ENCODE measurements around the gene SH2B3.

Gene SH2B3

GRCh38 chr12:111428081-111428727, 22.5 kb downstream of the SH2B3 start:
- no peak for DNase-seq (ENCODE audit: low read depth)

- DNase-seq (ENCODE audit: low read depth): no peak
Measured at GRCh38 chr12:111428728-111429175, 23.0 kb downstream of the SH2B3 start.

DNA sequence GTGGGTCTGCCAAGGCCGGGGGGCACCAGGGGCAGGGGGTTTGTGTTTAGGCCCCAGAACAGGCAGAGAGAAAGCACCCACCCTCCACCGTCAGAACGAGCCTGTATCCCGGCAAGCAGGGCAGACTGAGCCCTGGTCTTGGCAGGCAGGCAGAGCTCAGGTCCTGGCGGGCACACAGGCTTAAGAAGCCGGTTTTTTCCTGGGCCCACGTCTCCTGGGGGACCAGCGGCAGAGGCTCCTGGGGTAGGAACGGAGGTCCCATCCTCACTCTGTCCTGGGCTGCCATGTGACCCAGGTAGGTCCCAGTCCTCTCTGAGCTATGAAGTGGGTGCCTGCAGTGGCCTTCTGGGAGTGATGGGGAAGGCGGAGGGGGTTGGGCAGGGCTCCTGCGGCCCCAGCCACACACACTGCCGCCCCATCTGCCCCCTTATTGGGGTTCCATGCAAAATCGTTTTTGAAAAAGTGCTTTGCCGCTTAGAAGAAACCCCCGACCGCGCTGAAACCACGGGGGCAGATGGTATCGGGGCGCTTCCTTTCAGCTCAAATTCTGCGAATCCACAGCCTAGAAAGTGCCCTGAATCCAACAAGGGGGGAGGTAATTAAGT, 24.2 kb downstream of the SH2B3 start:
- no peak for DNase-seq (ENCODE audit: low read depth)

GRCh38 chr12:111430433-111431353, 25.0 kb downstream of the SH2B3 start:
- DNase-seq (ENCODE audit: low read depth): no peak

GRCh38 chr12:111431772-111432171, 26.0 kb downstream of the SH2B3 start:
- no peak for DNase-seq (ENCODE audit: low read depth)

DNA sequence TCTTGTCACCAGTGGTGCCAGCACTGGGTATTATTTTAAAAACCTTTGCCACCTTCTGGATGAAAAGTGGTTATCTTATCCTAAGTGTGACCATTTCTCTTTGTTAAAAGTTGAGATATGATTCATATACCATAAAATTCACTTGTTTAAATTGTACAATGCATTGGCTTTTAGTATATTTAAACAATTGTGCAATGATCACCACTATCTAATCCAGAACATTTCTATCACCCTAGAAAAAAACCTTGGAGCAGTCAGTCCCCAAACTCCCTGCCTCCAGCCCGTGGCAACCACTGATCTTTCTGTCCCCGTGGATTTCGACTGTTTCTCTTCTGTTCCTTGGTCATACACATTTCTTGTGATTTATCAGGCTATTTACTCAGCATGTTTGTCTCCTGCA, 28.3 kb downstream of the SH2B3 start:
- no peak for DNase-seq (ENCODE audit: low read depth)

DNA sequence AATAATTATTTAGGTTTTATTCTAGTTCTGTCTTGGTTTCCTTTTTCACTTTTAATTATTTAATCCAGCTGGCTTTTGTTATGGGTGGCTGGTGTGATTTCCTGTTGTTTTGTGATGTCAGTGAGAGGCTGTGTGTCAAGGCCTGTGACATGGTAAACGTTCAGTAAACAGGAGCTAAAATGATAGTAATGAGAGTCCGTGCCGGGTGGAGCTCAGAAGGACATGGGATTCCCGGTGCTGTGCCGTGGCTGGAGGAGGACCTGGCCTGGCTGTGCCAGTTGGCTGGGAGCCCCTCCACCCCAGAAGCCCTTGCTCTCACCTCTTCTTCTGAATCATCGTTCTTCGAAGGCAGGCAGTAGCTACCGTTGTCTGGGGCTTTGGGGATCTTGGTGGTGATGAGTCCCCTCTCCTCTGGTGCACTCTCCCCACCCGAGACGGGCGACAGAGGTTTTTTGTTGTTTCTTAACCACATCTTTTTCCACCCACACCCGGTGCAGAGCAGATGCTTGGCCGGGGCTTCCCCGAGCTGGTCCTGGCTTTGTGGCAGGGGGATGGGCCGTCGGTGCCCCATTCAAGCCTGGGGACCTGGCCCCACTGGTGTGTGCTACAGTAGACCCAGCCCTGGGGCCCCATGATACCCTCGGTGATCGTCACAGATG, 29.1 kb downstream of the SH2B3 start:
- peak; percentile 37 for DNase-seq (ENCODE audit: low read depth)

- no peak for DNase-seq (ENCODE audit: low read depth)
Measured at GRCh38 chr12:111435661-111436201, 30.0 kb downstream of the SH2B3 start.

DNA sequence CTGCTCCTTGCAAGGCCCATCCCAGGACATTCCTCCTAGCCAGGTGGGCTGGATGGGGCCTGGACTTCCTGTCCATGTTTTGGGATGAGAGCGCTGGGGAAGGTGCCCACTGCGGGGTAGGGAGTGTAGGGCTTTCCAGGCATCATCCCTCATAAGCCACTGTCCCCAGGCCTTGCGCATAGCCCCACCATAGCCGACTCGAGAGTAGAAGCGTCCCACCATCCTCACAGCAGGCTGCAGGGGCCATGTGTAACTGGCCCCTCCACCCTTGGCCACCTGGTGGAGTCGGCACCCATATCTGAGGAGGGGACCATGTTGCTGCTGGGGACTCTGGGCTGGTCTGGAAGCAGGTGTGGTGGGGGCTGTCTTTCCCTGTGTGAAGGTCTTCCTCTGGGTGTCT, 30.5 kb downstream of the SH2B3 start:
- no peak for DNase-seq (ENCODE audit: low read depth)

- DNase-seq (ENCODE audit: low read depth): no peak
Measured at GRCh38 chr12:111436811-111437210, 31.1 kb downstream of the SH2B3 start.

- no peak for DNase-seq (ENCODE audit: low read depth)
Measured at GRCh38 chr12:111437816-111438454, 32.2 kb downstream of the SH2B3 start.

DNA sequence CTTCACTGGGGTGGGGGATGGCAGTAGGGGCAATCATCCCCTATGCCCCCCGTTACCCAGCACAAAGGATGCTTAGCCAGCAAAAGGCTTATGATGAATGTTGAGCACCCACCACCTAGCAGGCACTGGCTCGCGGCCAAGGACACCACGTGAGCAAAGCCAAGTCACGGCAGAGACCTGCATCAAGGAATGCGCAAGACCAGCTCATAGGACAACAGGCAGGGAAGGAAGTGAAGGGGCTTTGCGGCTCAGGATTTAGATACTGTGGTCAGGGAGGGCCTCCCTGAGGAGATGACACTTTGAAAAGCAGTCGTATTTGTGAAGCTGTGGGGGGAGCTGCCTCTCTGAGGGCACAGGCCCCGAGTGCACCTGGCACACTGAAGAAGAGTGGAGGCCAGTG, 32.8 kb downstream of the SH2B3 start:
- no peak for DNase-seq (ENCODE audit: low read depth)

GRCh38 chr12:111439657-111440151, 34.0 kb downstream of the SH2B3 start:
- no peak for DNase-seq (ENCODE audit: low read depth)

DNA sequence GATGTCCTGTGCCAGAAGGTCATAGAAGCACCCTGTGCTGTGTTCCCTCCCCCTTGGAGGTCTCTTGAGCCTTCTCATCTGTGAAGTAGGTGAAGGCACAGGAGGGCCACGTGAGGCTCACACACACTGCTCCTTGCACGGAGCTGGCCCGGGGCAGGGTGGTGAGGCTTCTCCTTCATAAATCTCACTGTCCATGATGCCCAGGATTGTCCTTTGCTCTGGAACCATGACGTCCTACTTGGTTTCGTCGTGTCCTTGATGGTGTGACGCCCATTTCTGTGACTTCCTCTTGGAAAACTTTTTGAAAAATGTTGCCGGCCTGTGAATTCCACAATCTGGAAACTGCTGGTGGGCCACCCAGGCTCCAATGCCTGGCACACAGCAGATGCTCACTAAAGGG, 34.4 kb downstream of the SH2B3 start:
- DNase-seq (ENCODE audit: low read depth): no peak

DNA sequence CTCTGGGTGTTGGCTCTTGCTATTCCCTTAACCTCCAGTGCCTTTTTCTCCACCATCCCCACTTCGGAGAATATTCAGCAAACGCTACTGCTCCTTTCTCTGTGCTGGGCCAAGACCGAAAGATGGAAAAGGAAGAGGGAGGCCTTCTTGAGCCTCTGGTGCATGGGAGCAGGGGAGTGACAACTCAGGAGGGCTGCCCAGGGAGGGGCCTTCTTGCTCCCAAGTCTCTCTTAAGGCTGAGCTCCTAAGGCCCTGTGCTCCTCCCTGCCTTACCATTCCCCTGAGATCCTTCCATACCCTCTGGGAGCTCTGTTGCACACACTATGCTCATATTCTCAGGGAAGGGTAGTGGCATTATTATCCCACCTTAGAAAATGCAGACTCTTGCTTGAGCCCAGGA, 34.9 kb downstream of the SH2B3 start:
- no peak for DNase-seq (ENCODE audit: low read depth)

DNA sequence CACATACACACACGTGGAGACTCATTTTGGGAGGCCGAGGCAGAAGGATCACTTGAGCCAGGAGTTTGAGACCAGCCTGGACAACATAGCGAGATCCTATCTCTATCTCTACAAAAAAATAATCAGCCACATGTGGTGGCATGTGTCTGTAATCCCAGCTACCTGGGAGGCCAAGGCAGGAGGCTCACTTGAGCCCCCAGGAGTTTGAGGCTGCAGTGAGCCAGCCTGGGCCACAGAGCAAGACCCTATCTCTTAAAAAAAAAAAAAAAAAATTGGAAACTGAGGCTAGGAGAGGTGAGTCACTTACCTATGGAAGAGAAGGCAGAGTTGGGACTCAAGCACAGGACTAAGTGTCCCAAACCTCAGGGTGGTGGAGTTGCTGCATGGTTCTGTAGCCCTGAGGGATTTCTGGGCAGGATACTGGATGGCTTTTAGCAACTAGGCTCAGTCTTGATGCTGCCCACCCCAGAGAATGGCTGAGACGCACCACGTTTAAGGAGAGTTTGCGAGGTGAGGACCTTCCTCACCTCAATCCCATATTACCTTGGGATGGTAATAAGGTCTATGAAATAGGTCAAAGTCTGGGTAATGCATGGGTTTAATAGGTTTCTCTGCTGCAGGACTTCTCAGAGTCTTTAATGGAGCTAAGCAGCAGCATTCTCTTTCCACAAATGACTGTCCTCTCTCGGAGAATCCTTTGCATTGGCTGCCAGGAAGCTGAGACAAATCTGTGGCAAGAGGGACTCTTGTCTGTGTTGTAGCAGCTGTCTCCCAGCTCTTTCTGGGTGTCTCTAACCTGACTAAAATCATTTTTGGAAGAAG, 35.6 kb downstream of the SH2B3 start:
- no peak for DNase-seq (ENCODE audit: low read depth)

DNA sequence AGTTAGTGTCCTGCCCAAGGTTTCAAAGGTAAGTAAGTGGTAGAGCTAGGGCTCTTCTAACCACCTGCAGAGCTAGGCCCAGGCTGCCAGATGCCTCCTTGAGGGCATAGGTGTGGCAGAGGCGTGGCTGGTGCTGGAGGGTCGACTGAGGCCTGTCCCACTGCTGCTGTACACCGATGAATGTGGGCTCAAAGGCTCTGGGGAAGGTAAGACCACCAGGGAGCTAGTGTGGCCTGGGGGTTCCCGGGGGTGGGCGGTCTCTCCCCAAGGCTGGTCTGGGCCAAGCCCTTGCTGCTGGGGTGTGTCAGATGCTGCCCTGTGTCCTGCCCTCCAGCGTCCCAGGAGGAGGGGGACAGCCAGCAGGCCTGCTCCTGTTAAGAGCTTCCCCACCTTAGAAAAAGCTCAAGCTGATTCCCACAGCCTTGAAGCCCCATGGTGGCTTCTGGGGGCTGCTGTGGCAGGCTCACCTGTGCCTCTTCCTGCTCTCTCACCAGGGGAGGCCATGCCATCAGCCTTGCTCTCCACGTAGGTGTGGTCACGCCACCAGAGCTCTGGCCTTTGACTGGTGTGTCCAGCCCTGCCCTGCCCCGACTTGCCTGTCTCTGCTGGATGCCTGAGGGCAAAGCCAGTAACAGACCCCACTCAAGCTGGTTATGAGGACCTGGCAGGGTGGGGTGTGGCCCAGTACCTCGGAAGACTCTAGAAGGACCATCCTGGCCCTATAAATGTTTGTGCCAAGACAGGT, 36.8 kb downstream of the SH2B3 start:
- DNase-seq (ENCODE audit: low read depth): no peak

DNA sequence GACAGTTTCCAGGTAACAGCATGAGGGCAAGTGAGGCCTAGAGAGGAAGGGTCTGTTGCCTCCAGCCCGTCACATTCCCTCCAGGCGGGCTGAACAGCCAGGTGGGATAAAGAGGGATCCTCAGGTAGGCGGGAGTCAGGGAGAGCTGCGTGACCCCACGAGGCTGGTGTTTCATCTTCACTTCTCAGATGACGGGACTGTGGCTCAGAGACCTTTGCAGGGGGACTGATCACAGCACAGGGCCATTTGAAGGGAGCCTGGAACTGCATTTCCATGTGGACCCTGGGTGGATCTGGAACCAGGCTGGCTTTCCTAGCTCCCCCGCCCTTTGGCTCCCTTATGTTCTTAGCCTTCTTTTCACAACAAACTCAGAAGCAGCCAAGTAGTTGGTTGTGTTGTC, 37.4 kb downstream of the SH2B3 start:
- no peak for DNase-seq (ENCODE audit: low read depth)

- no peak for DNase-seq (ENCODE audit: low read depth)
Measured at GRCh38 chr12:111443586-111443985, 37.9 kb downstream of the SH2B3 start.

Measured in stimulated activated CD8-positive, alpha-beta memory T cell treated with anti-CD3 and anti-CD28 coated beads, Interleukin-15, amount 100 ng/mL, for 24 hours (primary cell).